GM19324 (cell line): ENCODE measurements around the gene CHST5.
"Not testable (repeated sequence)": the region's sequence is repeated elsewhere in the genome, so short reads cannot be mapped to it uniquely, and the experiment has no call there.

Experiments
- ATAC-seq: cut with Tn5 transposase; IDR thresholded peaks from one replicate; pipeline ENCODE4 v1.9.1; 2021; ENCODE audit warnings: mild to moderate bottlenecking, moderate library complexity; ENCODE audit not compliant: unreplicated experiment, low FRiP score

The CHST5 gene

DNA sequence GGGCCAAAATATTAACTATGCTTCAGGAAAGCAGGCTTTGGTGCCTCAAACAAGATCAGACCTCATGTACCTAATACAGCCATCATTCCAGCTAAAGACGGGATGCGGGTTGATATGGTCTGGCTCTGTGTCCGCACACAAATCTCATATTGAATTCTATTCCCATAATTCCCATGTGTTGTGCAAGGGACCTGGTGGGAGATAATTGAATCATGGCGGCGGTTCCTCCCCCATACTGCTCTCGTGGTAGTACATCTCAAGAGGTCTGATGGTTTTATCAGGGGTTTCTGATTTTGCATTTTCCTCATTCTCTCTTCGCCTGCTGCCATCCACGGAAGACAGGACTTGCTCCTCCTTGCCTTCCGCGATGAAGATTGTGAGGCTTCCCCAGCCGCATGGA, 21.6 kb downstream of the CHST5 start:
- no peak for ATAC-seq

DNA sequence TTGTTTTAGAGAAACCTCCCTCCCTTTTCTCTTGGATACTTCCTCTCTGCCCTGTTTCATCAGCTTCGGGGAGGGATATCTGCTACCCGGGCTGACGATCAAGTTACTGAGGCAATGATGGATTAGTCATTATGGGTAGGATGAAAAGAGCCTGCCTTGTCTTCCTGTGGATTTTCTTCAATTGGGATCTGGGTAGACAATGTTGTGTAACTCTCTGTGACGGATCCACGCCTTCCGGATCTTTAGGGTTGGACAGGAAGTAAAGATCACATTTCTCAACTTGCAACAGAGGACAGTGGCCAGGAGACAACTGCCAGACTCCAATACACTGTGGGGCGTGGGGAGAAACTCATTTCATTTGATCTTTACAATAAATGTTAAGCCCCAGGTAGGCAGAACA, 29.3 kb downstream of the CHST5 start:
- no peak for ATAC-seq

DNA sequence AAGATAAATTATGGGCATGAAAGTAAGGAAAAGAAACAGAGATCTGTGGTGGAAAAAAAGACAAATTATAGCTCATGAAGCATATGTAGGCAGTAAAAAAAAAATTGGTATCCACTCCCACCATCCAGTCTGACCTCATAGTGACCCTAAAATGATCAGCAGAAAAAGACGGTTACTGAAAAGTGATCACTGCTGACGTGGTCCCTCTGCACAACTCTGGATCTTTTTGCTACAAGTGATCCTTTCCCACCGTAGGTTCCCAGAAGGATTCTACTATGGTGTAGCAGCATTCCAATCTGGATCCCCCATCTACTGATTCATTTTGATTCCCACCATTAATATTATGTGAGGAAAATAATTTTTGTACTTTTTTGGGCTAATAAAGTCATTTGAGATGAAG, 29.8 kb downstream of the CHST5 start:
- ATAC-seq = no peak

DNA sequence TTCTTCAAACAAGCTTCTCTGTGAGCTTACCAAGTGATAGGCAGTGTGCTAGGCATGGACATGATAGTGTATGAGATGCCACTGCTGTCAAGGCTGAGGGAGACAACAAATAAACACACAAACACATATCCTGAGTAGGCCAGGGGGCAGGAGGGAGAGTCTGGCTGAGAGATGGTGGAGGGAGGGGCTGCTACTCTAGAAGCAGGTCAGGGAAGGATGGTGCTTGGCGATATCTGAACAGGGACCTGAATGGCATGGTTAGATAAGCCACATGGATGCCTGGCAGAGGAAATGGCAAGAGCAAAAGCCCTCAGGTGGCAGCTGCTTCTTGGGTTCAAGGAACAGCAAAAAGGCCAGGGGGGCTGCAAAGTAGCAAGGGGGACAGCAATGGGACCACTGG, 32.1 kb downstream of the CHST5 start:
- no peak for ATAC-seq

DNA sequence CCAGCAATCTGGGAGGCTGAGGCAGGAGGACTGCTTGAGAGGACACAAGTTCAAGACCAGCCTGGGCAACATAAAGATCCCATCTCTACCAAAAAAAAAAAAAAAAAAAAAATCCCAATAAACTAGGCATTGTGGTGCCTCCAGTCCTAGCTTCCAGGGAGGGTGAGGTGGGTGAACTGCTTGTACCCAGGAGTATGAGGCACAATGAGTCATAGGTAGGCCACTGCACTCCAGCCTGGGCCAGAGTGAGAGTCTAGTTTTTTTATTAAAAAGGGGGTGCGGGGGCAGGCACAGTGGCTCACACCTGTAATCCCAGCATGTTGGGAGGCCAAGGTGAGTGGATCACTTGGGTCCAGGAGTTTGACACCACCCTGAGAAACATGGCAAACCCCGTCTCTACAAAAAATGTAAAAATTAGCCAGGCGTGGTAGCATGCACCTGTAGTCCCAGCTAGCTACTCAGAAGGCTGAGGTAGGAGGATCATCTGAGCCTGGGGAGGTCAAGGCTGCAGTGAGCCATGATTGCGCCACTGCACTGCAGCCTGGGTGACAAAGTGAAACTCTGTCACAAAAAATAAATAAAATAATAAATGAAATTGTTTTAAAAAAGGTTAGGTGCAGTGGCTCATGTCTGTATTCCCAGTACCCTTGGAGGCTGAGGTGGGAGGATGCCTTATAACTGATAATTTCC, 32.8 kb downstream of the CHST5 start:
- no peak for ATAC-seq

DNA sequence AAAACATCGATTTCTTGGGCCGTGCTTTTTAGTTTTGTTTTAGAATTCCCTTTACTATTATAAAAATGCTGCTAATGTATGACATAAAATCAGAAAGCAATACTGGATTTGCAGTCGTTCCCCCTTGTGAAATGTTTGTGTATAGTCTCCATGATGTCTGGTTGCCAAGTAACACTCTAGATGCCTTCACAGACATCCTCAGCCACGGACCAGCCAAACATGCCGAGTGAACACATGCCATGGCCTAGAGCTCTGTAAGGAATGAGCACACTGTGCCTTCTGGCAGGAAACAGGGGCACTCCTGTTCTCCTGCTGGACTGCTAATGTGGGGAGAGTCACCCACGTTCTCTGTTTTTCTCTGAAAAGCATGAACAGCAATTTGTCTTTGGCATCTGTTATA, 34.1 kb downstream of the CHST5 start:
- ATAC-seq = not testable (repeated sequence)

DNA sequence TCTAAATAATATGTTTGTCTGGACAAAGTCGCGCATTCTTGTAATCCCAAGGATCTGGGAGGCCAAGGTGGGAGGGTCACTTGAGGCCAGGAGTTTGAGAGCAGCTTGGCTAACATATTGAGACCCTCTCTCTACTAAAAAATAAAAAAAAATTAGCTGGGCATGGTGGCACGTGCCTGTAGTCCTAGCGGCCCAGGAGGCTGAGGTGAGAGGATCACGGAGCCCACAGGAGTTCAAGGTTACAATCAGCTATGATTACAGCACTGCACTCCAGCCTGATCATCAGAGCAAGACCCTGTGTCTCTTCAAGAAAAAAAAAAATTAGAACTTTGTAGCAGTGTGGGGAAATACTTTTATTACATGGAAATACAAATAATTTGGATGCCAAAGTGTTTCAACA, 34.5 kb downstream of the CHST5 start:
- ATAC-seq = no peak

DNA sequence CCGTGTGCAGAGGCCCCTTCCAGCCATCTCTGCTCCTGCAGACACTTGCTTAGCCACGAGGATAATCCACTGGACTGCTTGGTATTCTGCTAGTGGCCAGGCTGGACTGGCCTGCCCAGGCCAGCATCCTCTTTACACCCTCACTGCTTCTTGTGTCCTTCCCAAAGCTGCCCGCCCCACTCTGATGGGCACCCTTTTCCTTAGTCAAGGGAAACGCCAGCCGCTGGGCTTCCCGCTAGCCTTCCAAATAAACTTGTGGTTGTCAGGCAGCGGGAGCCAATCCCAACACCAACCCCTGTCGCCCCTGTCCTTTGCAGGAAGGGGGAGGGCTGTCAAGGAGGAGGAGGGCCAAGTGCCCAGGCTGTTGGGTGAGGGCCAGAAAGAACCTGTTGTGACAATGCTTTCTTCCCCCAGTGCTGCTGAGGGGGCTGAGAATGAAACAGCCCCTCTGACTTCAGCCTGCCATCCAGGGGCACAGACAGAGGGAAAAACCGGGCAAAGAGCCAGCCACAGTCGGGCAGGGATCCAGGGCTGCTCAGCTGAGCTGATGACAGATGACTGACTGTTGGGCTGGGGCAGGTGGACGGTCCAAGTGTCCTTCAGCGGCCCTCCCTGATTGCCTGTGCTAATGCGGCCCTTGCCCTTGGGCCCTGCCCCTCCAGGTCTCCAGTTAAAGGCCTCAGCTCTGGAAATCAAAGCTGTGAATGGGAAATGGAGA, 37.1 kb downstream of the CHST5 start:
- not testable (repeated sequence) for ATAC-seq

DNA sequence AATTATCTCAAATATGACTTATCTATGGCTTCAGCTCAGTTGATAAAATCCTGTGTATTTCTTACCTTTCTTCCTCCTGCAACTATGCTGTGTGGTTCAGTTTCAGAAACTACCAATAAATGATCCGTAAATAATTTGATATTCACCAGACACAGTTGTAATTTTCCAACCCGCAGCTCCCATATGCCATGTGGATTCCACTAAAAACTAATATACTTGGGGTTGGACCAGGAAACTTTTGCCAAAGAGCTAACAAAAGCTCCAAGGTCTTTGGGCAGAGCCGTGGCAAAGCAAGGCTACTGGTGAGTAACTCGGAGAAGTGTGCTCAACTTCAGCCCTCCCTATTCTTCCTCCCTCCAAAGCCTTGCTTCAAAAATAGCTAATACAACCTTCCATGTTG, 38.4 kb downstream of the CHST5 start:
- no peak for ATAC-seq

DNA sequence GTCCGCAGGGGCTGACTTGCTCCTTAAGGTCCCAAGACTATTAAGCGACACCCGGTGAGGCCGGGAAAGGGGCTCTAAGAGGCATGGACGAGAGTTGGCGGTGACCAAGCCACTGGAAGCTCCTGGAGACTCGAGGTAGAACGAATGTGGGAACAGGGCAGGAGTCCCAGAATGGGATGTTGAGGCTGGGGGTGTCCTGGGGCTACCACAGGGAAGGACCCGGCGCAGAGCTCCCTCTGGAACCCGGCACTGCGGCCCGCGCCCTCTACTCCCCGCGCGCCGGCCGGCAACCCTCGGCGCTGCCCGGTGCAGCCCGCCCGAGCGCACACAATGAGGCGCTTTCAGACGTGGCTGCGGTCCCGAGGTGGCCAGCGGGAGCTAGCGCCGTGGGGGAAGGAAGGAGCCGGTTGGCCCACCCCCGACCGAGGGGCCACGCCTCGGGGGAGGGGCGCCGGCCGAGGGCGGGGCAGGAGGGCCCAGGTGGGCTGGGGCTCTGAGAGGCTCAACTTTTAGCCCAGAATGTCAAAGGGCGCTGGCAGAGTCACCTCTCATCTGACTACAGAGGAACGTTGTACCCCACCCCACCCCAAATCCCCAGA, 40.7 kb downstream of the CHST5 start, which contains the start of gene CHST6:
Gene CHST6 (minus strand): TSS at position 366 of the 599 bp plus-strand sequence. CDS start 15,613 bp downstream, outside the sequence.
- ATAC-seq = no peak

DNA sequence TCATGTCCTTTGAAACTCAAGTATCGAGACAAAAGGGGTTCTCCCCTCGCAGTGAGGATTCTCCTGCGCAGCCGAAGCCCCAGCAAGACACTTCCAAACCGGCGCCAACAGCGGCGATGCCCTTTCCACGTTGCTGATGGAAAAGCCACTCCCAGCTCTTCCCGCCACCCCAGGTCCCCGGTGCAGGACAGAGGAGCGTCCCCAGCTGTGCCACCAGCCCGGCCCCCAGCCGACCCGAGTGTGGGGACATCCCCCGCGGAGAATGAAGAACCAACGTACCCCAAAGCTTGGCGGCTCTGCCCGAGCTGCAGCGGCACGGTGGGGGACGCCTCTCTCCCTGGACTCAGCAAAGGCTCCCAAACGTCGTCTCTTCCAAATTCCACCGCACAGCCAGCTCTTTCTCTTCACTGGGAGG, 41.2 kb downstream of the CHST5 start:
- ATAC-seq = no peak

DNA sequence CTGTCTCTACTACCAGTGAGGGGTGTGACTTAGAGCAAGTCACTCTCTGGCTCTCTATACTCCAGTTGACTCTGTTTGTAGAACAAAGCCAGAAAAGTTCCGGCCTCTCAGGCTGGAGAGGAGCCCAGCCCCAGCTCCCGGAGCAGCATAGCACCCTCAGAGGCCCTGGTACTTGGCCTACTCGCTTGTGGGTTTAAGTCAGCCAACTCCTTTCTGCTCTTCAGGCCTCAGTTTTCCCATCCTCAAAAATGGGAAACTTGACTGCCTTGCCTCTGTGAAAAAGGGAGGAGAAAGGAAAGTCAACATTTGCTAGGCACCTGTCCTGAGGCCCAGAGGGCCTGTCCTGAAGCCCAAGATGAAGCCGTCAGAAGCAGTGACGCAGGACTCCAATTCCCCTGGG, 41.7 kb downstream of the CHST5 start:
- ATAC-seq = no peak

DNA sequence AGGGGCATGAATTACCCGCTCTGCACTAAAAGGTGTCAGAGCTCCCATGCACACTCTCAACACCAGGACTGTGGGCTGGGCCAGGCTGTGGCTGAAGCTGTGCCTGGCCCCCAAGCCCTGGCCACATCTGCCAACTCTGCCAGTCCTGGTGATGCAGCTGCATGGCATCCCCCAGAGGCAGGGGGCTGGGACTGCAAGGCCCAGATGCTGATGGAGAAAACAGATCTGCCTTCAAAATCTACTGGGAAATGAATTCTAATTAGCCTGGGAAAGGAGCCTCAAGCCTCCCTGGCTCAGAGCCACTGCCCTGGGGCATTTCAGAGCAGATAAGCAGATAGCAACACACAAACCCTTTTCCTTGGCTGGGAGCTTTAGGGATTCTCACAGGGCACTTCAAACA, 44.0 kb downstream of the CHST5 start:
- no peak for ATAC-seq

DNA sequence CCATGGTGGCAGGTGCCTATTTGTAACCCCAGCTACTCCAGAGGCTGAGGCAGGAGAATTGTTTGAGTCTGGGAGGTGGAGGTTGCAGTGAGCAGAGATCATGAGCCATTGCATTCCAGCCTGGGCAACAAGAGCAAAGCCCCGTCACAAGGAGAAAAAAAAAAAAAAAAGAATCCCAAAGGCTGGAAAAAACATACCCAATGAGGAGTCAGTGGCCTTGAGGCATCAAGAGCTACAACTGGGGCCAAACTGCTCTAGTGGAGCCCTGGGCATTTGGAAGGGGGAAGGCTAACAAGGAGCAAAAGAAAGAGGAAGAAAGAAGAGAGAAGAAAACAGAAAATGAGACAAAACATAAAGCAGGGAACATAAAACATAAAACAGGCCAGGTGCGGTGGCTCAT, 47.6 kb downstream of the CHST5 start:
- ATAC-seq = no peak

DNA sequence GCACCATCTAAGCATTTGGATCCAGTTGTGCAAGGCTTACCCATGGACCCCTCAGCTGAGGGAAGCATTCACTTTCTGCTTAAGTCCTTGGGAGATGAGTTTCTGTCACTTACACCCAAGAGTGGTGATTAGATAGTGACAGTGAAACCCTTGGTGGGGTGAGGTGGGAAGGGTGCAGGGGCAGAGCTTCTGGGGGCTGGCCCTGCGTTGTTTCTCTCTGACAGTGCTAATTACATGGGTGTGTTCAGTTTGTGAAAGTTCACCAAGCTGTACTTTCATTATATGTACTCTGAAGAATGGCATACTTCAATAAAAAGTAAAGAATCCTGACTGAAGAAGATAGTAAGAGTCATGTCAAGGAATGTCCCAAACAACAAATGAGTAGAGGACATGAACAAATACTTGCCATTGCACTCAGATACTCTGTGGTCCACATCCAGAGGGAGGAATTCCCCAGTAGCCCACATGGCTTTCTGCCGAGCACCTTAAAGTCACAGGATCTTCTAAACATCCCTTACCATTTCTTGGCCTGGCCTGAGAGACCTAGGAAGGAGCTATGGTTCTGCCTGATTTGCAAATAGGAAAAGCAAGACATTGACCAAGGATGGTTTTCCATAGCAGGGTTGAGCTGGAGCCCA, 49.1 kb downstream of the CHST5 start:
- ATAC-seq = no peak

DNA sequence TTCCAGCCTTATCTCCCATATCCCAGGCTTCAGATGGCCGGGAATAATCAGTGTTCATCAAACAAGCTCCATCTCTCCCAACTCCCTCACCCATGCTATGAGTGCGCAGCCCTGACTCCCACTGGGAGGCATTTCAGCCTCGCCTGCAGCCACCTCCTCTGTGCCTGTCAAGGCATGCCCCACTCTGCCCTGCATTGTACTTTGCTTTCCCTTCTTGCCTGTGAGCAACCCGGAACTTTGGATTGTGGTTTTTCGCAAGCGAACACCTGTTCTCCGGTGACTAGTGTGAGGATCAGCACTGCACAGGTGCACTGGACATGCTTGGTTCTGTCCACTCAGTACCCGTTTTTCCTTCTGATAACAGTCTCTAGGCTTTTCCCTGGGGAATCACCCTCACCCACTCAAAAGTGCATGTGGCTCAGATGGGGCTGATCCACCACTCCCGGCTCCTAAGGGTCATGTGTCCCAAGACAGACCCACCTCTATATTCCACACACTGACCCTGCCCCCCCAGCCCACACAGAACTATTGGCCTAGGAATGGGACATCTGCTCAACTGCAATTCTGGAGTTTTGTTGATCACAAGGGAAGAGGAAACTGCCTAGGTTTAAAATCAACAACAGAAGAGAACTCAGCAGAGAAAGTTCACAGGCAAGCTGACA, 49.8 kb downstream of the CHST5 start:
- no peak for ATAC-seq

DNA sequence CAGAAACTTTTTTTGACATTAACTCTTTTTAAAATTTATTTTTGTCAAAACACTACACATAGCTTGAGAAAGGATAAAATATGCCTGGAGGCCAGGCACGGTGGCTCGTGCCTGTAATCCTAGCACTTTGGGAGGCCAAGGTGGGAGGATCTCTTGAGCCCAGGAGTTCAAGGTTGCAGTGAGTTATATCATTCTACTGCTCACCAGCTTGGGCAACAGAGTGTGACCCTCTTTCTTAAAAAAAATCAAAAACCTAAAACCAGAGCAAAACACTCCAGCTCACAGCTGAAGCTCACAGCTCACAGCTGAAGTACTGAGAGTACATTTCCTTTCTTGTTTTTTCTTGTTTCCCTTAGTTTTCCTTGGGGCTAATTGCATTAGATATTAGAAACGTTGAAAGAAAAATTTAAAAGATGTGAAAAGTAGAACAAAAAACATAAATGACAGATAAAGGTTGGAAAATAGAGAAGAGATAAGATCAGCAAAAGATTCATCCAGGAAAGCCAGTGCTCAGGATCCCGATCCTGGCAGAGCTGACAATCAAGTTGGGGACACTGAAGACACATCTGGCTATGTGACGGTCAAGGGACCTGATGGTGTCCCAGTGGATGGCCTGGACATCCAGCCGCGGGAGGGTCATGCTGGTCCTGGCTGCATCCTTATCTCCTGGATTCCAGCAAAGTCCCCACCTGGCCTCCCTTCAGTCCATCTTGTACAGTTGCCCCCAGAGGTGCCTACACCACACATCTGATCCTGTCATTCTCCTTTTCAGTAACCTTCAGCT, 50.5 kb downstream of the CHST5 start:
- no peak for ATAC-seq

DNA sequence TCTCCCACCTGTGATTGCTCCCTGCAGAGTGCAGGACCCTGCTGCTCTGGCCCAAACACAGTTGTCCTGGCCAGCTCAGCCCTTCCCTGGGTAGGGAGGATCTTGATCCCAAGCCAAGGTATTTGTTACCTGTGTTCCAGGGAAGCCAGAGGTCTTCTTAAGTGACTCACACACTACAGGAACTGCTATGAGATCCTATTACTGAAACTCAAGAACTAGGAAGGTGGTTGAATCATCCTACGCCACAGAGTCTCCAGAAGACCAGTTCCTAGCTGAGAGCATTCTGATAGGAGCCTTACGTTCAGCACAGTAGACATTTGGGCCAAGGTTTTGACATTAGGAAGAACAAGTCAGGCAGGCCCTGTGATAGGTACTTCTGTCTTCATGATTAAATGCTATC, 52.7 kb downstream of the CHST5 start:
- no peak for ATAC-seq

DNA sequence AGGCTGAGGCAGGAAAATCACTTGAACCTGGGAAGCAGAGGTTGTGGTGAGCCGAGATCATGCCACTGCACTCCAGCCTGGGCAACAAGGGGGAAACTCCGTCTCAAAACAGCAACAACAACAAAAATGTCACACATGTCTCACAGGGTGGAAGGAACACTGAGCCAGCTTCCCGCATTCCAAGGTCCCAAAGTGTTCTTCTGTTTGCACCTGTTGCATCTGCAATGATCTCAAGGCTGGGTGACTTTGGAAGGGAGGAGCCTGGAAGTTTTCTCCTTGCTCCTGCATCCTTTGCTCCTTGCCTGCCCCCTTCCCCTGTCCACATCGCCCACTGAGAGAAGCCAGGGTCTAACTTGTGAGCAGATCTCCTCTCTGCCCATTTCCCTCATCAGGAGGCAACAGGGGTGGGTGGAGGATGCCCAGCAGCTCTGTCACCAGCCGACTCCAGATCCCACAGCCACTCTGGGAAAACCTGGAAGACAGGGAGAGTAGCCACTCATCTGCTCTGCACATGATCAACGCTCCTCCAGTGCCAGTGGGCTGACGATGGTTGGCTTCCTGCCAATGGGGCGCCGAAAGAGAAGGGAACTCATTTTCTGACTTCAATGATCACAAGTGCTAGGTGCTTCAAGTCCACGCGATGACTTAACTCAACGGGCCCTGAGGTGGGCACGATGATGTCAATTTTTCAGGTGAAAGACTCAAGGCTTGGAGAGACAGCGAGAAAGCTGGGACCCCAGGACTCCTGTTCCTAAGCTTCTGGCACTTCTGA, 53.3 kb downstream of the CHST5 start:
- no peak for ATAC-seq
